HT1080 (cell line): ENCODE results near the gene SRPK2. TPM values are rescaled to one million over a fixed set of nuclear protein-coding genes. Genes with fewer than 3 reads are reported as not detected.
"Not testable (repeated sequence)": the region's sequence is repeated elsewhere in the genome, so short reads cannot be mapped to it uniquely, and the experiment has no call there.

Experiments
- DNase-seq: peaks from one replicate; pipeline ENCODE4 v3.0.0-alpha.2; 2015; ENCODE audit warnings: low read depth
- total RNA-seq: library from RNA; depleted of rRNA; stranded (reverse); fragments of >200 nt; shearing (Covaris generic); gene quantifications from 2 replicates; pipeline ENCODE4 v1.2.3, GENCODE V29; 2014

Gene SRPK2
- total RNA-seq, 1 experiment from 2014 or later, result 32.0 TPM

DNA sequence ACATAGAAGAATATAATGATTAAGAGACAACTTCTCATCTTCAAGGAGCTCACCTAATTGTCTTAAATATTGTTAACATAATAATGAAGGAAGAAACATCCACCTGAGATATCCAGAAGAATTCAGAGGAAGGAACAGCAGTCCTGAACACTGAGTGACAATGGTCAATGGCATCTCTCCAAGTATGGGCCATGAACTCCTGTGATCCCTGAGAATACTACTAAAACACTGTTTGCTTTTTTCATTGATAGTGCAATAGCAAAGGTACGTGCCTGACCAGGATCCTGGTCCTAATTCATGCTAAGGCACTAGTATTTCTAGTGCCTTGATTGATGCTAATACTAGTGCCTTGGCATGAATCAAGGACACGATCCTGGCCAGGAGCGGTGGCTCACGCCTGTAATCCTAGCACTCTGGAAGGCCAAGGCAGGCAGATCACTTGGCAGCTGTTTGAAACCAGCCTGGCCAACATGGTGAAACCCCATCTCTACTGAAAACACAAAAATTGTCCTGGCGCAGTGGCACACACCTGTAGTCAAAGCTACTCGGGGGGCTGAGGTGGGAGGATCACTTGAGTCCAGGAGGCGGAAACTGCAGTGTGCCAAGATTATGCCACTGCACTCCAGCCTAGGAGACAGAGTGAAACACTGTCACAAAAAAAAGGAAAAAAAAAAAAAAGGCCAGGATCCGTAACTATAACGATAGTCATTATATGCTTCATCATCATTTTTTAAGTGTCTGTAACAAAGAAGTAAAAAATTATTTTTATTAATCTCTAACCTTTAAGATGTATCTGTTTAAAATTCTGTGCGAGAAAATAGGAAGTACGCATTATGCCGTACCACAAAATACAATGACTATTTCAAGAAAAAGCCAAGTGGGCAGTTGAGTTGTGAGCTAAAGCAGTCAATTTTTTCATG lies 49.1 kb downstream of the SRPK2 start:
- no peak for DNase-seq

DNA sequence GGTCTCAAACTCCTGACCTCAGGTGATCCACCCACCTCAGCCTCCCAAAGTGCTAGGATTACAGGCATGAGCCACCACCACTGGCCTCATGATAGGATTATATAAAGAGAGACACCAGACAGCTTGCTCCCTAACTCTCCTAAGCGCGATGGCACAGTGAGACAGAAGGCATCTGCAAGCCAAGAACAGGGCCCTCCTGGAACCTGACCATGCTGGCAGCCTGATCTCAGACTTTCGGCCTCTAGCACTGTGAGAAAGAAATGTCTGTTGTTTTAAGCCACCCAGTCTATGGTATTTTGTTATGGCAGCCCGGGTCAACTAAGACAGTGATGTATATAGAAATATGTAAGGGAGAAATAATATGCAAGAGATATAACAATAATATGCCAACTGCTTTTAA lies 51.2 kb downstream of the SRPK2 start:
- DNase-seq, result no peak

DNA sequence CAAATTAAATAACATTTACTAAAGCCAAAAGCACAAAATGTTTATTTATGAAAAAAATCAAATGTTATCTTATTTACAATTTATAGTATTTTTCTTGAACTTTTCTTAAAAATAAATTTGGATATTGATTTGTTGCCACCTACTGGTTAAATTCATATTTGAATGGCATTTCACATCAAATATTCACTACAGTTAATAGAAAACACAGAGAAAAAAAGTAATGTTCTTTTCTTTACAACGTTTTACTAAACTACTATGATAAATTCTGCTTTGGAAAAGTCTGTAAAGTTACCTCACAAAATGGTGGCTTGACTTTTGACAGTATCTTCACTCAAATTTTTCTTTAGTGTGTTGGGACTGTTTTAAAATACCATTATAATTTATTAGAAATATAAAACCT lies 52.7 kb downstream of the SRPK2 start:
- no peak for DNase-seq

DNA sequence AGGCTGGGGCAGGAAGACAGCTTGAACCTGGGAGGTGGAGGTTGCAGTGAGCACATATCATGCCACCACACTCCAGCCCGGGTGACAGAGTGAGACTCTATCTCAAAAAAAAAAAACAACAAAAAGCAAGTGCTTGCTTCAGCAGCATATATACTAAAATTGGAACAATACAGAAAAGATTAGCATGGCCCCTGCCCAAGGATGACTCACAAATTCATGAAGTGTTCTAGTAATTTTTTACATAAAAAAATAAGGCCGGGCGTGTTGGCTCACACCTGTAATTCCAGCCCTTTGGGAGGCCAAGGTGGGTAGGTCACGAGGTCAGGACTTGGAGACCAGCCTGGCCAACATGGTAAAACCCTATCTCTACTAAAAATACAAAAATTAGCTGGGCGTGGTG lies 56.1 kb downstream of the SRPK2 start:
- not testable (repeated sequence) for DNase-seq

DNA sequence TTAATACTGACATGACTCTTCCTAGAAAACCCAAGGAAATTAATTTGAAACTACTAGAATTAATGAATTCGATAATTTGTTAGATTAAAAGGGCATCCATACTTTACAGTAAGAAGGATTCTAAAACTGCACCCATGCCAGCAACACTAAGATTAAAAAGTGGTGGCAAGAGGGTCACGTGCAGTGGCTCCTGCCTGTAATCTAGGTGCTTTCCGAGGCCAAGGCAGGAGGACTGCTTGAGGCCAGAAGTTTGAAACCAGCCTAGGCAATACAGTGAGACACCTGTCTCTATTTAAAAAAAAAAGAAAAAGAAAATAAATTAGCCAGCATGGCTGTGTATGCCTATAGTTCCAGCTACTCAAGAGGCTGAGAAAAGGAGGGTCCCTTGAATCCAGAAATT lies 58.2 kb downstream of the SRPK2 start:
- DNase-seq, result no peak

DNA sequence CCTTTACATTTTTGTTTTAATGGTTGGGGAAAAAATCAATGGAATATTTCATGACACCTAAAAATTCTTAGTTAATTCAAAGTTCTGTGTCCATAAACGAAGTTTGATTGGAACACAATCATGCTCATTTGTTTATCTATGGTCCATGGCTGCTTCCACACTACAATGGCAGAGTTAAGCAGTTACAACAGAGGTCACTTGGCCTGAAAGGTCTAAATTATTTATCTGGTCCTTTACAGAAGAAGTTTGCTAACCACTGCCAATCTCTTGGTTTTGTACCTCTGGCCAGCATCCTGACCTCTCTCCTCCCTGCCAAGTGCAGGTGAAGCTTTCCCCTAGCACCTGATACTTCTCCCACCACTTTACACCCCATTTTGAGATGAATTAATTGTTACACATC lies 61.5 kb downstream of the SRPK2 start:
- no peak for DNase-seq

DNA sequence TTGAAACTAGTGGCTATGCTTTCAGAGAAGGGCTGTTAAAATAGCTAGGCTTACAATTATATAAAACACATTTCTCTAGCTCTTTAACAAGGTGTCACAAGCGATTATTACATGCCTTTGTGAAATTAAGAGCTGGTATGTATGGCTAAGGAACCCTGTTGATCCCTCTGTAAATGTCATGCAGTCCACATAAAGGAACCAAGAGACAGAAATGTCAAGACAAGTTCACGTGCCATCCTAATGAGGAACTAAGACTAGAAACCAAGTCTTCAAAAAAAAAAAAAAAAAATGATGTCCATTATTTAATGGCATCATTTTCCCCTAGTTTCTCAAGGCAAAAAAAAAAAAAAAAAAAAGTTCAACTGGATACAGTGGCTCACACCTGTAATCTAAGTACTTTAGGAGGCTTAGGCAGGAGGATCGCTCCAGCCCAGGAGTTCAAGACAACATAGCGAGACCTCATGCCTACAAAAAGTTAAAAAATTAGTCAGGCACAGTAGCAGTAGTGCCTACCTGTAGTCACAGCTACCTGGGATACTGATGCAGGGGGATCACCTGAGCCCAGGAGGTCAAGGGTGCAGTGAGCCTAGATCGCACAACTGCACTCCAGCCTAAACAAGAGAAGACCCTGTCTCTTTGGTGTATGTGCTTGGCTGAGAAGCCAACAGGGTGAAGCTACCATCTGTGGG lies 63.4 kb downstream of the SRPK2 start:
- DNase-seq, result no peak

DNA sequence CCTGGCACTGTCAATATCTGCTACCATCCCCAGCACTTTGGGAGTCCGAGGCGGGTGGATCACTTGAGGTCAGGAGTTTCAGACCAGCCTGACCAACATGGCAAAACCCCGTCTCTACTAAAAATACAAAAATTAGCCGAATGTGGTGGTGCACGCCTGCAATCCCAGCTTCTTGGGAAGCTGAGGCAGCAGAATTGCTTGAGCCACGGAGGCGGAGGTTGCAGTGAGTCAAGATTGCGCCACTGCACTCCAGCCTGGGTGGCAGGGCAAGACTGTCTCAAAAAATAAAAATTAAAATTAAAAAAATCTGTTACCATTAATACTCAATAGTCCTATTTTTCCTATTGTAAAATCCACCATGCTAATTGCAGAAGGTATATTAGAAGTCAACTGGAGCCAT lies 64.1 kb downstream of the SRPK2 start:
- DNase-seq, result not testable (repeated sequence)

DNA sequence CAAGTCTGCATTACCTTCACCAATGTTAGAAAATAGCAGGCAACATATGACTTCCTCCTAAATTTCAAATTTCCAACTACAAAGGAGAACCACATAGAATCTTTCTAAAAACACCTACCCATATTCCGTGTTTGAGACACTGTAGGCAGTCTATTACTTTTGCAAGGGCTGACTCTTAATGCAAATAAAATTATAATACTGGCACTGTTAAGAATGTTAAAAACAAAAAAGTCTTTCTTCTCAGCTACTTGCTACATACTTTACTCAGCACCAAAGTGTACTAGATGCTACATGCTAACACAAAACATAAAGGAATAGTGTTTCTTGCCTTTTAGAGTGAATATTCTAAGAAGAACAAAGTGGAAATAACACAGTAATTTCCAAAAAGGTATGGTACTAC lies 65.4 kb downstream of the SRPK2 start:
- no peak for DNase-seq

DNA sequence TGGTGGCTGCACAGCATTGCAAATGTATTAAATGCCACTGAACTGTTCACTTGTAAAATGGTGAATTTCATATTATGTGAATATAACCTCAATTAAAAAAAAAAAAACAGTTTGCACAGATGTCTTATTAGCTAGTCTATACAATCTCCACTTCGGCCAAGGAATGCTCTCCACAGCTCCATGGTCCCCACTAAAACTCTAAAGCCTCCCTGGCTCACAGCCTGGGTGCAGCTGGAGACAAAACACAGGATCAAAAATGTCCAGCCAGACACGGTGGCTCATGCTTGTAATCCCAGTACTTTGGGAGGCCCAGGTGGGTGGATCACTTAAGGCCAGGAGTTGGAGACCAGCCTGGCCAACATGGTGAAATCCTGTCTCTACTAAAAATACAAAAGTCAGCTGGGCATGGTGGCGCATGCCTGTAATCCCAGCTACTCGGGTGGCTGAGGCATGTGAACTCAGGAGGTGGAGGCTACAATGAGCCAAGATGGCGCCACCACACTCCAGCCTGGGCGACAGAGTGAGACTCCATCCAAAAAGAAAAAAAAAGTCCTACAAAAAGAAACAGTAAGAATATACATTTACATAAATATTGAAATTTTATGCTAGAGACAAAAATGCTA lies 66.0 kb downstream of the SRPK2 start:
- no peak for DNase-seq

DNA sequence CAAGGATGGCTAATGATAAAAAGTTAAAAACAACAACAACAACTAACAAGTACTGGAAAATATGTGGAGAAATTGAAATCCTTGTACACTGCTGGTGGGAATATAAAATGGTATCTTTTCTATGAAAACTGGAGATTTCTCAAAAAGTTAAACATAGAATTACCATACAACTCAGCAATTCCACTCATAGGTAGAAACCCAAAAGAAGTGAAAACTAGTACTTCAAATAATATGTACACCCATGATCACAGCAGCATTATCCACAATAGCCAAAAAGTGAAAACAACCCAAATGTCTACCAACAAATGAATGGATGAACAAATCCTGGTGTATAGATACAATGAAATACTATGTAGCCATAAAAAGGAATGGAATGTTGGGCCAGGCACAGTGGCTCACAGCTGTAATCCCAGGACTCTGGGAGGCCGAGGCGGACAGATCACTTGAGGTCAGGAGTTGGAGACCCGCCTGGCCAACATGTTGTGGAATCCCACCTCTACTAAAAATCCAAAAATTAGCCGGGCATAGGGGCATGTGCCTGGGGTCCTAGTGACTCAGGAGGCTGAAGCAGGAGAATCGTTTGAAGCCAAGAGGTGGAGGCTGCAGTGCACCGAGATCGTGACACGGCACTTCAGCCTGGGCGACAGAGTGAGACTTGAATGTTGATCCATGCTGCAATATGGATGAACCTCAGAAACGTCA lies 66.8 kb downstream of the SRPK2 start:
- DNase-seq, result no peak

DNA sequence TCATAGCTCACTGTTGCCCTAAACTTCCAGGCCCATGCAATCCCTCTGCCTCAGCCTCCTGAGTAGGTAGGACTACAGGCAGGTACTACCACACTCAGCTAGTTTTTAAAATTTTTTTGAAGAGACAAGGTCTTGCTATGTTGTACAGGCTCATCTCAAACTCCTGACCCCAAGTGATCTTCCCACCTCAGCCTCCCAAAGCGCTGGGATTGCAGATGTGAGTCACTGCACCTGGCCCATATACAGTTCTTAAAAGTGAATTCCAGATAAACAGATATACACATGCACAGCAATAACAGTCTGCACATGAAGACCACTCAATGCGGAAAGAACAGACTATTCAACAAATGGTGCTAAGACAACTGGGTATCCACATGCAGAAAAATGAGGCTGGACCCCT lies 67.8 kb downstream of the SRPK2 start:
- no peak for DNase-seq

DNA sequence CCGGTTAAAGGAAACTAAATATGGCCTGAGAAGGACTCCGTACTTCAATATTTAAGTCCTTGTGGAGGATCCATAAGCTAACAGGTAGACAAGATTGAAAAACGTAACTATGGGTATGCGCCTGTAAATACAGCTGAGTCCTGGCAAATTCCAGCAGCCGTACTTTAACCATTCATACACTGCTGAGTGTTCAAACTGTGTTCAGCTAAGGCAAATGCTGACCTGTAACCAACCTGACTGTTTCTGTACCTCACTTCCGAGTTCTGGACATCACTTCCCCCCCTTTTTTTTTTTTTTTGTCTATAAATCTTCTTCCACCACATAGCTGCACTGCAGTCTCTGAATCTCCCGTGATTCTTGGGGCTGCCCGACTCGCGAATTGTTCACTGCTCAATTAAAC lies 69.1 kb downstream of the SRPK2 start:
- no peak for DNase-seq

DNA sequence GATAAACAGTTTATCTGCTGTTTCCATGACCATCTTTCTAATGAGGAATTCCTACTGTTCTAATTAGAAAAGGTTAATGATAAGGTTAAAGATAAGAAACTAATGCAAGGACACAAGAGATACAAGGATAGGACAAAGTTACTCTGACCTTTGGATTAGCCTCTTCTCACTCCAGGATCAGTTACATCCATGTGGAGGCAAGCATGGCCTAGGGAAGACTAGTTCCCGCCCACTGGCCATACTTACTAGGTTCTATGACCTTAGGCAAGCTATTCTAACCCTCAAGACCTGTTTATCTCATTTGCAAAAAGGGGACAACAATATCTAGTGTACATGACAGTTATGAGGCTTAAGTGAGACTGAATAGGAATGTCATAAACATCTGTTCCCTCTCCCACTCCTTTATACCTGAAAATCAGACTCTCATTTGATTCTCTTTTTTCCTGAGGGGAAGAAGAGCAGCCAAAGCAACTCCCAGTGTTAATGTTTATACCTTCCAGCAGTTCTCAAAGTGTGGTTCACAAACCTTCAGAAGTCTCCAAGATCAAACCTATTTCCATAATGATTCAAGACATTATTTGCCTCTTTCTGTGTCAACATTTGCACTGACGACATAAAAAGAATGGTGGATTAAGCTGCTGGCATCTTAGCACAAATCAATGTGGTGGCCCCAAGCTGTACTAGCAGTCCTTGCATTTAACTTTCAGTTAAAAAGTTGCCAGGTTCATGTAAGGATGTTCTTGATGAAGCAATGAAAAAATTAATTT lies 72.0 kb downstream of the SRPK2 start:
- DNase-seq, result no peak

DNA sequence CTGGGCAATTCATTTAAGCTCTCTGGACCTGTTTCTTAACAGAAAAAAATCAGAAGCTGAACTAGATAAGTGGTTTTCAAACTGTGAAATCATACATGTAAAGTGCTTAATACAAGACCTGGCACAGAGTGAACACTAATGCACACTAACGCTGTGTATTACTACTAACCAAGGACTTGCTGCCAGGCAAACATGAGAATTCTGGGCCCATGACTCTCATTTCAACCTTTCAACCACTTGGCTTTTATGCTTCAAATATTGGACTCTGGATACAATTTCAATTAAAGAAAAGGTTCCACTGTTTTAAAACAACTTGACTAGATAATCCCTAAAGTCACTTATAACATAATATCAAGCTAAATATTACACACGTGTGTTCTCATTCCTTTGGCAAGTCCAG lies 73.4 kb downstream of the SRPK2 start:
- DNase-seq, result no peak

DNA sequence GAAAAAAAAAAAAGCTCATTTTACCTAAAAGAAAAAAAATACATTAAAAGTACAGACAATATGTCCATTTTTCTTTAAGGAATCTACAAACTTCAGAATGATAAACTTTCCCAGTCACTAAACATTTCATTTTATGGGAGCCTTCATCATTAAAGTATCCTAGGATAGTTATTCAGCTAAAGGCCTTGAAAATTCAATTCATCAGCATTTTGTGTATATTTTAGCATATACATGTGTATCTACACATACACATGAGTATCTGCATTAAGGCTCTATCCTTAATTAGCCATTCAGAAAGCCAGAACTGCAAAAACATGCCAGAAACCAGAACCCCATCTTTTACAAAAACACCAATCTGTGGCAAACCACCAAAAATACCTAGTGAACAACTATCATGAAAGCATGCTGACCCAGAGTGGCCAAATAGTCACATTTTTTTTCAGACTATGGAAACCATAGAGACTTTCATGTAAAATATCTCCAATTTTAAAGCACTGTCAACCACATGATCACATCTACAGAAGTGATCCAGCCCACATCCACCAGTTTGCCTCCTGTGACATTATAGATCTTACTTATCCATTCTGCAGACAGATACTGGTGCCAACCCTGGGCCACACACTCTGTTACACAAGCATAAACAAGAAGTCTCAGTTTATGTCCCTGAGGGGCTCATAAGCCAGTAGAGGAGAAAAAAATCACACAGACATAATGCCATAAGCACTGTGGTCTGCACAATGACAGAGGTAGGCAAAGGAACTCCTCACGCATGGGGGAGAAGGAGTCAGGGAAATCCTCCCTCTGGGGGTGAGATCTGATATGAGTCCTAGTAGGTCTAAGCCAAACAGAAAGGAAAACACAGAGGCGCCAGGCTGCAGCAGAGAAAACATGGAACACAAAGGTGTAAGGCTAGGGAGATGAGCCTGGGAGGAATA lies 79.2 kb downstream of the SRPK2 start:
- no peak for DNase-seq

DNA sequence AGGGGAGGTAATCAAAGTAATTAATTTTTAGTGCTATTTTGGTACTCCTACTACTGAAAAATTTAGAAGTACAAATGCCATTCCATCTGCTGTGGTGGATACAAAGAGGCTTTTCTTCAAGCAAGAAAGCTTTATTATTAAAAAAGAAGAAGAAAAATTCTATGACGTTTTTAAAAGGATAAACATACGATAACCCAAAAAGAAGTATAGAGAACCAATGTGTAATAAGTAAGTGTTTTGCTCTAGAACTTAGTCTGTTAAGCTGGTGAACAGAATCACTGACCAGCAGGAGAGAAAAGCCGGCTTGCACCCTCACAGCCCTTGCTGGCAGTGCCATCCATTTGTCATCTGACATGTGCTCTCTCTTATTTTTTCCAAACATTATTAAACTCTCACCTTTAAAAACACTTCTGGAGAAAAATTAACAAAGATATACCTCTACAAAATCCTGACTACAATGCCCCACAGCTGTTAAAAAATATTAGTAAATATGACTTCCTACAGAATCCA lies 81.5 kb downstream of the SRPK2 start:
- DNase-seq, result no peak

DNA sequence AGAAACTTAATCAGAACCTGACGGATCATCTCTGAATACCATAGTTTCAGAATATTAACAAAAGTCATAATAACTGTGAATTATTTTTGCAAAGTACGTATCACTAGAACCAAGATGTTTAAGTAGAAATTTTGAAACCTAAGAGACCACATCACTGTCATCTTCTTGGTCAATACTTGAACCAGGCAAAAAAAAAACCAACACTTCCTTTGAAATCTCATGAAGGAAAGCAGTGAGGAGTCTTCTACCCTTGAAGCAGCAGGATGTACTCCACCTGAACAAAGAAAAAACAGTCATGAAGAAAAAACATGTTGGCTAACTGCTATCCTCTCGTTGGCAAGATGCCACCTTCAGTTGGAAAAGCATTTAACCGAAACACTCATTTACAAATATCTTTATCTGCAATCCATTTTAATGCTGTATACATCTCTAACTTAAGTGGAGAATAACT lies 82.4 kb downstream of the SRPK2 start:
- DNase-seq, result no peak

DNA sequence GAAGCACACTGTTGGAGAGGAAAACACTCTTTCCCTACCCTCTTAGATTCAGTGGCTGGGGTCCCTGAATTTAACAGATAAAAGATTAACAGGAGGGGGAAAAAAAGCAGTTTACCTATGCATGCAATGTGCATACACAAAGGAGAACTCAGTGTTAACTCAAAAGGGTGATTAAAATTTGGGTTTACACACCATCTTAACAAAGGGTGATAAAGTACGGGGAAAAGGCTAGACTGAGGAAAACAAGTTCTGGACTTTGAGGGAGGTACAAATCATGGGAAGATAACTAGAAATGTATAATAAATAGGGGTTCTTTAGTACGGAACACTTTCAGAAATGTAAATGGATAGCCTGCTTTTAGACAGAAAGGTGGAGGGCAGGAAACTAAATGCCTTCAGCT lies 83.1 kb downstream of the SRPK2 start:
- DNase-seq, result no peak
